T-helper 9 cell (primary cell): Measurements from ENCODE around the gene CSF3R.

Experiments used
- DNase-seq: peaks from one replicate; pipeline ENCODE4 v3.0.0-alpha.2; 2020
- total RNA-seq, 2 donors: gene quantifications; one replicate each; lab custom pipeline; 2026; lab: John Stamatoyannopoulos, UW

Gene CSF3R
- 0 to 0.24 reads per million in 2 donors for total RNA-seq

GRCh38 chr1:36482724-36483388 is at the start of gene CSF3R:
TSS of gene CSF3R (minus strand) at chr1:36482913. CDS start at chr1:36479496, 3,417 bp downstream.
- no peak for DNase-seq

- no peak for DNase-seq
Measured at GRCh38 chr1:36531833-36532232, 49.1 kb upstream of the CSF3R start.

DNA sequence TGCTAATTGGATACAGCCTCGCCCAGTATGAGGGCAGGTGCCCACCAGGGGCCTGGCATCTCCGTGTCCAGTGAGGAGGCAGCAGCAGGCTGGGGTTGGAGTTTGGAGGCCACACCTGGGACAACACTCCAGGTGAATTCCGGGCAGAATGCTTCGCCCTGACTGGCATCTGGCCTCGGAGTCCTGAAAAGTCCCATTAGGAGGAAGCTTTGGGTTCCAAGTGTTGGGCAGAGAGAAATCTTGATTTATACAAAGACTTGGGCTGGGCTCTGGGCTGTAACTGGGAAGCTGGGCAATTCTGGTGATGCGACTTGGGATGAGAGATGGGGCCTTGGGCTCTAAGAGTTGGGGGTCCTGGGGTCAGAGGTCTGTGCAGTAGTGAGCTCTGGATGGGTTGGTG is 48.1 kb upstream of the CSF3R start:
- no peak for DNase-seq

GRCh38 chr1:36530261-36530660 is 47.5 kb upstream of the CSF3R start:
- DNase-seq, result no peak

DNA sequence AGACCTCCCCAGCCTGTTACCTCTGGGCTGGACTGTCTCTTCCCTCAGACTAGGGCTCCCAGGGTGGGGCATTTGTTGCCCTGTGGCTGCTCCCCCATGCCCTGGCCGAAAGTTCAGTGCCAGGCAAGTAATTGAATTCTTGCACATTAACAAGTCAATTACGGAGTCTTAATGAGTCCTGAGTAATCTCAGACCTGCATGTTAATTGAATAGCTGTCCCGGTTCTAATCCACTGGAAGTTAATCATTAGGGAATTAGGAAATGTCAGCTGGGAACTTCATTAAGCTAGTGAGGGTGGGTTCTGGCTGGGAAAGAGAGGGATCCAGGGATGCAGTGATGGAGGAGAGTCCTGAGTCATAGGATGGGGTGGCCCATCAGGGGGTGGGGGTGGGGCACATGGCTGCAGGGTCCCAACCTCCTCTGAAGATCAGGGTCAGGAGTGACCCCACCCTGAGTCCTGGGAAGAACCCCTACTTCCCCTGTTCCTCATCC is 47.1 kb upstream of the CSF3R start:
- no peak for DNase-seq

- DNase-seq, result no peak
Measured at GRCh38 chr1:36528361-36529349, 45.9 kb upstream of the CSF3R start.

- no peak for DNase-seq
Measured at GRCh38 chr1:36525166-36525565, 42.5 kb upstream of the CSF3R start.

DNA sequence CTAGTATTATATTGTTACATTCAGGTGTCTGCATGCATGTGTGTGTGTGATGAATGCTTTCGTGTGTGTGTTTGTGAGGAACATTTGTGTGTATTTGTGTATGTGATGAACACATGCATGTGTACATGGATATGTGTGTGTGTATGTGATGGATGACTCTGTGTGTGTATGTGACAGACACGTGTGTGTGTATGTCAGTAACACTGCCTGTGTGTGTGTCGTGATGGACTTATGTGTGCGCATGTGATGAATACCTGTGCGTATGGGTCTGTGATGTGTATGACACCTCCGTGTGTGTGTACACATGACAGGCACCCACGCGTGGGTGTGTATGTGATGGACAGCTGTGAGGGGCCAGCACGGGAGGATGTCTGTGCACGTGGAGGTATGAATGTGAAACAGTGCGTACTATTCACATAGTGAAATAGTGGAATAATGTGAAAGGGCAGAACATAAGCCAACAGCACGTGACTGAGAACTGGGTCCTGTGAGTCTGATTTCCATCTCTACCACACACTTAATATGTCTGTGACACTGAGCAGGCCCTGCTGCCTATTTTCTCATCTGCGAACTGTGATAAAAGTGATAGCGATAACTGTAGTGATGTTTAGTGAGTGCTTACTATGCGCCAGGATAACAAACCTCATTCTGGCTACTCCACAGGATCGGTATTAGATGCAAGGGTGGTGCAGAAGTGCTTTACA is 41.8 kb upstream of the CSF3R start:
- no peak for DNase-seq

DNA sequence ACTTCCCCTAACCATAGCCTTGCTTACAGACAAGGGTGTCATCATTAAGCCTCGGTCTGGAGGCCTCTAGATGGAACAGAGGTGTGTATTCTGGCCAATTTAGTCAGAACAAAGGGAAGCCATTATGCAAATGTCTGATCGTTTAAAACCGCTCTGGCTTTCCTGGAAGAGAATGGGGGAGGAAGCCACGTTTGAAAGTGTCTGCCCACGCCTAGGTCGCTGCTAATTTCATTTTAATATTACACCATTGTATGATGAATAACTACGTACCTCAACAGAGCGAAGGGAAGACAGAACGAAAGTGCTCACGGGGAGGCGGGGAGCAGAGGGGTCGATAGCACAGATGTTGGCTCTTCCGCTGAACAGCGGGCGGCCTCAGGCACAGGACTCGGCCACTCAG is 41.1 kb upstream of the CSF3R start:
- DNase-seq, result no peak

DNA sequence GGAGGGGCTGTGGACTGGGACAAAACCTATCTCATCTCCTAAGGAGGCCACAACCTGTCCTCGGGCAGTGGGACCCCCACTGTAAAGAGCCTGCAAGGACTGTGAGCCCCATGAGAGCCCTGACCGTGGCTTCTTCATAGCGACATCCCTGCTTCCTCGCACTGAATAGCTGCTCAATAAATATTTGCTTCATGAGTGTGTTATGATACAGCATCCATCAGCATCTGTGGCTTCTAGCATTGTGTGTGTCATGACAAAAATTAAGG is 40.5 kb upstream of the CSF3R start:
- DNase-seq, result no peak

- no peak for DNase-seq
Measured at GRCh38 chr1:36522461-36523229, 39.9 kb upstream of the CSF3R start.

- DNase-seq, result no peak
Measured at GRCh38 chr1:36522021-36522420, 39.3 kb upstream of the CSF3R start.

DNA sequence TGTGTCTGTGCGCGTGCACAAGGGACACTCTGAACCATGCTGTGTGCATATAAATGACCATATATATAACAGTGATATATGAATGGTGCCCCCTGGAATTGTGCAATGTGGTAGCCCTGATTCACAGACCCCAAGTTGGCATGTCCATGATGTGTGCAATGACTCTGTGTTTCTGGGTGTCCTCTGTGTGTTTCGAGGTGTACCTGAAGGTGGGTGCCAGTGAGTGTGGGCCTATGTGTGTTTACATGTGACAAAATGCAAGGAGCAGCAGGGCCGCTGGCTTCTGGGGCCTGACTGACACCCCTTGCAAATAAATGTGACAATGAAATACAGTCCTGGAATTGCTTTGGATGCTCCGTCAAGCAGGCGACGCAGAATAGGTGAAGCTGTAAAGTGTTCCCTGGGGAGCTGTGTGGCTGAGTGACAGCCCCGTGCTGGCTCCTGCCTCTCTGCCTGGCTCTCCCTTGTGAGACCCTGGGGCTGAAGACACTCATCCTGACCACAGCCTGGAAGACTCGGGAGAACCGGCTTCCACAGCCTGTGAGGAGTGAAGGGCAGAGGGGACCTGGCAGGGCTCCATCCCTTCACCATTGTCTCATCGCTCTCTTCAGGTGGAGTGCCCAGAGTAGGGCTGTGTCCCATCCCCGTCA is 38.2 kb upstream of the CSF3R start:
- no peak for DNase-seq

- no peak for DNase-seq
Measured at GRCh38 chr1:36520056-36520455, 37.3 kb upstream of the CSF3R start.

DNA sequence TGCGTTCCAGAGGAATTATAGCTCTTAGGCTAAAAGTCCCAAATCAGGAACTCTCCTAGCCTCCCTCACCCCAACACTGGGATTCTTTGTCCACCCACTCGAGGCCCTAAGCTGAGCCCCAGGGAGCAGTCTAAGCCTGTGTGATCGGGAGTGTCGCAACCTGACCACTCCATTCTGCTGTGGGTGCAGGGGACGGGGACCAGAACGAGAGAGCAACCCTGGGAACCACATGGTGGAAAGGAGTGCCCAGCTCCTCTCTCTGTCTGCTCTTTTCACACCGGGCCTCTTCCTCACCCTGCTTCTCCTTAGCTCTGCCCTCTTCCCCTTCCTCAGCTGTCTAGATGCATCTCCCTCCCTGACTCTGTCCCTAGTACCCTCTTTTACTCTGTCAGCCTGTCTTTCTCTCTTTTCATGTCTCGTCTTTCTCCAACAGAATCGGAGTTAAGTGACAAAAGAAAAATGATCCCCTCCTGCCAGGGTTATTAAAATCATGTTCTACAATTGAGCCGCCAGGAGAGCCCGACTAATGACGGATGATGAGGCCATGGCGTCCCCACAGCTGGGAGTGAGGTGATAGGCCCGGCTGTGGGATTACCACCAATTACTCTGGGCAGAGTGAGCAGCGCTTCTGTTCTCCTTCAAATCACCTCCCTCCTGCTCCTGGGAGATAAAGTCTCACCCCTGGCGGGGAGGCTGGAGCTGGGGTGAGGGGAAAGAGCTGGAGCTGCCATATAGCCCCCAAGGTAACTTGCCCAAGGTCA is 34.5 kb upstream of the CSF3R start:
- DNase-seq, result no peak

GRCh38 chr1:36516372-36517010 is 33.8 kb upstream of the CSF3R start:
- DNase-seq, result peak; percentile 25

- no peak for DNase-seq
Measured at GRCh38 chr1:36515315-36516138, 32.8 kb upstream of the CSF3R start.

GRCh38 chr1:36514501-36514900 is 31.8 kb upstream of the CSF3R start:
- no peak for DNase-seq

GRCh38 chr1:36513676-36514473 is 31.2 kb upstream of the CSF3R start:
- no peak for DNase-seq
